ENCODE results near the gene CHMP3.

DNA sequence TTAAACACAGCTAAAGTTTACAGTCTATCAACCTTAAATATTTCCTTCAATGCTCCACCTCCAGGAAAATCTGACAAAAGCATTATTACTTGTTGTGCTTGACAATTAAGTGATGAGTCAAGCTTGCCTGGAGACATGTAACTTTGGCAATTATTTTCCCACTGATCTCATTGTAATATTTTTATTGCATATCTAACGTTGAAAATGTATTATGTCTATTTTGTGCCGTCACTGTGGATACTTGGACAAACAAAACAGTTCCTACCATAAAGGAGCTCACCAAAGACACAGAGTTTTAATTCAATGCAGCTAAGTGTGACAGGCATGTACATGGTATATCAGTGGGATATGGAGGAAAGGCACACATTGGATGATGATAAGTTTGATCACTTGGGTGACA, 35.7 kb upstream of the CHMP3 start:
- TF ChIP-seq, protein P1, sequence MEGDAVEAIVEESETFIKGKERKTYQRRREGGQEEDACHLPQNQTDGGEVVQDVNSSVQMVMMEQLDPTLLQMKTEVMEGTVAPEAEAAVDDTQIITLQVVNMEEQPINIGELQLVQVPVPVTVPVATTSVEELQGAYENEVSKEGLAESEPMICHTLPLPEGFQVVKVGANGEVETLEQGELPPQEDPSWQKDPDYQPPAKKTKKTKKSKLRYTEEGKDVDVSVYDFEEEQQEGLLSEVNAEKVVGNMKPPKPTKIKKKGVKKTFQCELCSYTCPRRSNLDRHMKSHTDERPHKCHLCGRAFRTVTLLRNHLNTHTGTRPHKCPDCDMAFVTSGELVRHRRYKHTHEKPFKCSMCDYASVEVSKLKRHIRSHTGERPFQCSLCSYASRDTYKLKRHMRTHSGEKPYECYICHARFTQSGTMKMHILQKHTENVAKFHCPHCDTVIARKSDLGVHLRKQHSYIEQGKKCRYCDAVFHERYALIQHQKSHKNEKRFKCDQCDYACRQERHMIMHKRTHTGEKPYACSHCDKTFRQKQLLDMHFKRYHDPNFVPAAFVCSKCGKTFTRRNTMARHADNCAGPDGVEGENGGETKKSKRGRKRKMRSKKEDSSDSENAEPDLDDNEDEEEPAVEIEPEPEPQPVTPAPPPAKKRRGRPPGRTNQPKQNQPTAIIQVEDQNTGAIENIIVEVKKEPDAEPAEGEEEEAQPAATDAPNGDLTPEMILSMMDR (IDR thresholded peaks at IDR 0.05) = no peak
- no peak for TF ChIP-seq POLR2A (IDR thresholded peaks at IDR 0.05)

All from adrenal gland (tissue), 5 donors.